SIG-M5 treated with dmso at 0.1 percent for 504 hours (cell line): Measurements from ENCODE around the gene GPR4.

Source experiments
- DNase-seq: peaks from one replicate; lab custom pipeline; 2025; ENCODE audit not compliant: unreplicated experiment; lab: John Stamatoyannopoulos, UW

The GPR4 gene

GRCh38 chr19:45590300-45591003 is 11.6 kb downstream of the GPR4 start:
- no peak for DNase-seq

- no peak for DNase-seq
Measured at GRCh38 chr19:45589768-45590167, 12.2 kb downstream of the GPR4 start.

GRCh38 chr19:45587873-45588272 is 14.1 kb downstream of the GPR4 start:
- DNase-seq: no peak

GRCh38 chr19:45585158-45585577 is 16.8 kb downstream of the GPR4 start:
- no peak for DNase-seq

DNA sequence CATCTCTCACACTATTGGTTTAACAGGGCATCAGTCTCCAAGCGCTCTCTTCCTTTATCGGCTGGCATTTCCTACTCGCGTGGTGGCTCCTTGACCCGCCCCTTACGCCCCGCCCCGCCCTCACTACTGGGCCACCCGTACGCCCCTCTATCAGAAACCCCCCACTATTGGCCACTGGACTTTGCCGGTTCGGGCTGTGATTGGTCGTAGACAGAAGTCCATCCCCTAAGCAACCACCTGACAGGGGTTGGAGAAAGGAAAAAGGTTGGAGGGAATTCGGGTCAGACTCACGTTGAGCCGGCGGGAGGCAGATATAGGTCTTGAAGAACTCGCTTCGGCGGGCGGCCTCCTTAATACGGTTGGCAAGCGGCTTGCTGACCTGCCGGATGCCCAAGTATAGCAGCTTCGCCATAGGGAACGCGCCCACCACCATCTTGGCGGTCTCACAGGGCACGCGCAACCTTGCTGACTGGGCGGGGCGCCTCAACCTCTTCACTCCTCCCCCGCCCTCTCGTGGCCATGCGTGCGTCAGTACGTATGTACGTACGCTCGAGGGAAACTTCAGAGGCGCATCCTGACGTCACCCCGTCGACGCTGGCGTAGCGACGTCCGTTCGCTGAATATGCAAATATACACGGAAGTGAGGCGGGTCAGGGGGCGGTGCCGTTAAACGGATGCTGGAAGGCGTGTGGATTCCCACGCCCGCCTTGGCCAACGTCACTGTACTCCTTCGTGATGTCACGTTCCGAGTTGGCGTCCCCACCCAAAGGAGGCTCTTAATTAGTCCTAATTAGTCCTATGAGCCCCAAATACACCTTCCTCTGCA is 17.5 kb downstream of the GPR4 start, which contains the start of gene OPA3:
TSS of gene OPA3 (minus strand) at position 471 of the 826 bp plus-strand sequence. CDS start at position 433, 38 bp downstream.
- DNase-seq: peak; percentile 99

- no peak for DNase-seq
Measured at GRCh38 chr19:45581576-45581975, 20.4 kb downstream of the GPR4 start.

DNA sequence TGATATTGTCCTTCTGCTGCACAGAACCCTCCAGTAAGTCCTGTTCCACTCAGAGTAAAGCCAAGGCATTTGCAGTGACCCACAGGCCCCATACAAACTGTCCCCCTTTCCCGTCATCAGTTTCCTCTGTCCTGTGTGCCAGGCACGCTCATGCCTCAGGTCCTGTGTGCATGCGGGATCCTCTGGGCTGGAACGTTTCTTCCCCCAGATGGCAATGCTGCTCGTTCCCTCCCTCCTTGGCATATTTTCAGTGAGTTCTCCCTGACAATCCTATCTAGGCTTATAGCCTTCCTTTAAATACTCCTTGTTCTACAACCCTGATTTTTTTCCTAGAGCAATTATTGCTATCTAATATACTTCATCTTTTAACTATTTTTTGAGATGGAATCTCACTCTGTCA is 23.2 kb downstream of the GPR4 start:
- no peak for DNase-seq

DNA sequence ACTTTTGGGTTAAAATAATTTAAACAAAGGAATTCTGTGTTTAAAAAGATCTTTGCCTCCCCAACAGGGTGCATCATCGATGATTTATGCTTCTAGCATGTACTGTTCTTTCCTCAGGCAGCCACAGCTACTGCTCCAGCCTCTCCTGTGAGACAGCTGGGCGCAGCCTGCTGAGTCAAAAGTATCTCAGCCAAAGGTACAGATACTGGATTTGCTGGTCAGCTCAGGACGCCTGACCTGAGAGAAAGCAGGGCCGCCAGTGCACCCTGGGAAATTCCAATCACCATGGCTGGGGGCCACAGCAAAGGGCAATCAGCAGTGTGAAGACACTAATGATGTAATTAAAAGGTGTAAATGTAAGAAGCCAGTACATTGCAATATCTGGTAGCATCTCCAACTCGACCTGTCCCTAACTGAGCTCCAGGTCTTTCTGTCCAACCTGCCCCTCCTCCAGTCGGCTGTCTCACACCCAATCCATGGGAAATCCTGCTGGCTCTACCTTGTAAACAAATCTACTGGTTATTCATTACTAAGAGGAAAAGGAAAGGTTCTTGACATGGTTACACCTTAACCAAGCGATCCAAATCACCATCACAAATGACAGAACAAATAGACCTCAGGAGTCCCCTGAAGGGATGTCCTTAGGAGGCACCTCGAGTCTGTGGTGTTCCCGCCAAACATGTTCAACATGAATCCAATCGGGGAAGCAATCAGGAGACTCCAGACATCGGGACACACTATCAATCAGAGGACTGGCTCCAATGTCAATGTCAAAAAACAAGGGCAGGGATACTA is 24.7 kb downstream of the GPR4 start:
- DNase-seq: no peak

GRCh38 chr19:45576682-45577081 is 25.3 kb downstream of the GPR4 start:
- no peak for DNase-seq

- no peak for DNase-seq
Measured at GRCh38 chr19:45575216-45575615, 26.8 kb downstream of the GPR4 start.

GRCh38 chr19:45574526-45574925 is 27.5 kb downstream of the GPR4 start:
- DNase-seq: no peak

DNA sequence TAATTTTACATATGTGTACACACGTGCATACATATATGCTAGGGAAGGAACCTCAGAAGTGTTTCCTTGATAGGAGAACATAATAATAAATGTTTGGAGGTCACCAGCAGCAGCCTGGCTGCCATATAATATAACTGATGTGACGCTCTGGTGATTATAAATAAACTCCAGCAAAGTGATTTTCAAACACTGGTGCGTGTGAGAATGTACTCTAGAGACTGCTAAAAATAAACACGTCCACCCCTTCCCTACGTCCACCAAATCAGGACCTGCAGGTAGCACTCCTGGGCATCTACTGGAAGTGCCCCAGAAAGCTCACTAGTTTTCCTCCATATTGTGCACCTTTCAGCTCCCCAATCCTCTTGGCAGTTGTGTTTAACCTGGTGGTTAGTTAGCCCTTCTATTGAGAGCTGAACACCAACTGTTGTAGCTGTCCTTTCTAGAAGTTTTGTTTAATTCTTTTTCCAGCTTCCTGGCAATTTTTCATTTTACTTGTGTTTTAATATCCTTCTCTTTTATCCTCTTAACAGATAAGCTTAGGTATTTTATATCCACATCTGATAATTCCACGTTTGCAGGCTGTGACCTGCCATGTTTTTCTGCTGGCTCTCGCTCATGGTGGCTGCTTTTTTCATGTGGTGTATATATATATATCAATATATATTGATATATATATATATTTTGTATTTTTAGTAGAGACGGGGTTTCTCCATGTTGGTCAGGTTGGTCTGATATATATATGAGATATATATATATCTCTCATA is 30.4 kb downstream of the GPR4 start:
- DNase-seq: no peak

DNA sequence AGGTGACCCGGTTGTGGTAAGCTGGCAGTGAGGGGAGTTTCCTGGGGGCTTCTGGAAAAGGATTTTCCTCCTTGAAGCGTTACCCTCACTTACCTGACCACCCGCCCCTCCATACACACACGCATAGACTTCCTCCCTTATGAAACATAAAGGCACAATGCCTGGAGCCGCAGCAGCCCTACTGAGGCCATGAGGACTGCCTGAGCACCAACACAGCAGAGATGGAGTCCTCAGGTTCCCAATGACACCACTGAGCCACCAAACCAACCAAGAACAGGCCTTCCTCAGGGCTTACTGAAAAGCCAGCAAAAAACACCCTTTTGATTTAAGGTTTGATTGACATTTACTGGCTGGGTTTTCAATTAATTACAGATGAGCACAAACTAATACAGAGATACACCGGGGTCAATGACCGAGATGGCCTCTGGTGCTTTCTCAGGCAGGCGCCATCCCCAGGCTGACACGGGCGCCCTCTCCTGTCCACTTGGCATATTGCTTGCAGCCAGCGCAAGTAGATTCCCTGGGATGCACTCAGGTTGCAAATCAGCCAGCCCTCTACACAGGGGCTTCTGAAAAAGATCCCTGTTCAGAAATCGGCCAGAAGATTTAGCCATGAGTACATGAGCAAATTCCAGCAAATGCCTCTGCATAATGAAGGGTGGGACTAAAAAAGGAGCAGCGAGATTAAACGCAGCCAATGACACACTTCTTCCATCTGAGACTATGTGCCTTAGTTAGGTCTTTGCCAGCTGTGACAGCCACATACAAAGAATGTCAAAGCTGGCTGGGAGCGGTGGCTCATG is 32.2 kb downstream of the GPR4 start:
- DNase-seq: peak; percentile 27

- no peak for DNase-seq
Measured at GRCh38 chr19:45568732-45569131, 33.3 kb downstream of the GPR4 start.

- no peak for DNase-seq
Measured at GRCh38 chr19:45567609-45568008, 34.4 kb downstream of the GPR4 start.

DNA sequence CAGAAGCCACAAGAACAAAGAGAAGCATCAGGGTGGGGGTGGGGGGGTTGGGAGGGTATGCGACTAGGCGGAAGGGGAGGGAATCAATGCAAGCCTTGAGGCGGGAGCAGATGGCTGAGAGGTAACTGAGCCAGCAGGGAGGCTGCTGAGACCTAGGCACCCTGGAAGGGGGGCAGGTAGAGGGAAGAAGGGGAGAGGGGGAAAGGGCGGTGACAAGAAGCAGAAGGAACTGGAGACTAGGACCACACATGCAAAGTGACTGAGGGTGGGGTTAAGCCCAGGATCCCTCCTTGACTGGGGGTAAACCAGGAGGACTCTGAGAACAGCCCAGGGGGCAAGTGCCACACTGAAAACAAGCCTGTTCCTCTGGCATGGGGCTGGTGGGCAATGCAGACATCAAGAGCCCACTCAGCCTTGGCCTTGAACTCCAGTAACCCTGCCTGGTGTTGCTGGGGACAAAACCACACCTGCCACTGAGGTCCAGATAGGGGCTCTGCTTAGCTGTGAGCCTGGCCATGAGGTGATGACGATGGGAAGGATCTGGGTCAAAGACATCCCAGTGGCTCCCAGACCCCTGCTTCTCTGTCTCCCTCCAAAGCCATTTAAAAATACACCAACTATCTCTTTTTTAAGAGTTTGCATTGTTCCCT is 37.8 kb downstream of the GPR4 start:
- DNase-seq: no peak

DNA sequence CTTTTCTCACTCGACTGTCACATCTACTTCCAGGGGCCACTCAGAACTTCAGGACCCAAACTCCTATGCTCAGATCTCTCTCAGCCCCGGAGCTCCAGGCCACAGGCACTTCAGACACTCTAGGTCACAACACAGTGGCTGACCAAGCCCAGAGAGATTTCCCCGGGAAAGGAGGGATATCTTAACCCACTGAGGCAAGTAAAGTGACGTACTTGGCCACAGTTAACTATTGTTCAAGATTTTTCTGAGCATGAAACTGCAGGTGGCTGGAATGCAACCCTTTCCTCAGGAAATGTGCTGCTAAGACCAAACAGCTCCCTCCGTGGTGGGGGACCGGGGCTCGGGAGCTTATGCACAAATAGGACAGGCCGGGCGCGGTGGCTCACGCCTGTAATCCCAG is 41.3 kb downstream of the GPR4 start:
- no peak for DNase-seq

DNA sequence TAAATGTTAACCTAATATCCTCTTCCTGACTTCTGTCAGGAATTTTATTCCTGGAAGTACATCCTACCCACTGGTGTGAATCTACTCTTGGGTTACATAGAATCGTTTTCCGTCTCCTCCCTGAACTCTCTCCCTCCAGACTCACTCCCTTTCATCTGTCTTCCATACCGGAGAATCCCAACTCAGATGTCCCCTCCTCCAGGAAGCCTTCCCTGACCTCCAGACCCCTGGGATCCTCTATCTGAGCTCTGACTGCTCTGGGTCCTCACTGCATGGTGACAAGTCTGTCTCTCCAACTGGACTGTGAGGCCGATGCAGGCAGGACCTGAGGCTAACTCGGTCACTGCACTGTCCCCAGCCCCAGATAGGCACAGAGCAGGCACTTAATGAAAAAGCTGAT is 42.0 kb downstream of the GPR4 start:
- no peak for DNase-seq

- peak; percentile 51 for DNase-seq
Measured at GRCh38 chr19:45558399-45558878, 43.6 kb downstream of the GPR4 start.
